GDM1 (cell line): ENCODE results near the gene PYCR2.
A peak's percentile ranks its signal among the peaks of the same experiment; 100 is the strongest.
"Not testable (repeated sequence)": the region's sequence is repeated elsewhere in the genome, so short reads cannot be mapped to it uniquely, and the experiment has no call there.

Source experiments
- DNase-seq: peaks from one replicate; lab custom pipeline; 2025; lab: John Stamatoyannopoulos, UW

PYCR2 gene

DNA sequence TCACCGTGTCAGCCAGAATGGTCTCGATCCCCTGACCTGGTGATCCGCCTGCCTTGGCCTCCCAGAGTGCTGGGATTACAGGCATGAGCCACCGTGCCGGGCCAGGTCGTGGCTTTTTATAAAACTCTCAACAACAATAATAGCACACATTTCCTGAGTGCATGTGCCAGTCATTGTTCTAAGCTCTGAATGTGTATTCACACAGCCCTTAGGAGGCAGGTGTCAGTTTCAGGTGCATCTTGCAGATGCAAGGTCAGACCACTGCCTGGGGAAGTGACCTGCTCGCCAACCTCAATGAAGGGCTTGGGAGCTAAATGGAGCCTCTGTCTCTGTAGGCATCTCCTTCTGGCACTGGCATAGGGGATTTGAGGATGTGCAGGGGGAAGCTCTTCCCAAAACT is 18.5 kb upstream of the PYCR2 start:
- DNase-seq, result no peak

DNA sequence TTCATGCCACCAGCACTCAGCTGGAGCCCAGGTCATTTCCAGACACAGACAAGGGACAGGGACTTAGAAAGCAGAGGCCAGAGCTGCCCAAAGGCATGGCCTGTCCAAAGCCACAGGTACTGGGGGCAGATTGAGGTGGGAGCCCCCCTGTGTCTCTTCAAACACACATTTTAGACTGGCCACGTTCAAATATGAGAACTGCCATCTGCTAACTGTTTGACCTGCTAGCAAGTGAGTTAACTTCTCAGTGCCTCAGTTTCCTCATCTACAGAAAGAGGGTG is 17.8 kb upstream of the PYCR2 start:
- DNase-seq, result no peak

DNA sequence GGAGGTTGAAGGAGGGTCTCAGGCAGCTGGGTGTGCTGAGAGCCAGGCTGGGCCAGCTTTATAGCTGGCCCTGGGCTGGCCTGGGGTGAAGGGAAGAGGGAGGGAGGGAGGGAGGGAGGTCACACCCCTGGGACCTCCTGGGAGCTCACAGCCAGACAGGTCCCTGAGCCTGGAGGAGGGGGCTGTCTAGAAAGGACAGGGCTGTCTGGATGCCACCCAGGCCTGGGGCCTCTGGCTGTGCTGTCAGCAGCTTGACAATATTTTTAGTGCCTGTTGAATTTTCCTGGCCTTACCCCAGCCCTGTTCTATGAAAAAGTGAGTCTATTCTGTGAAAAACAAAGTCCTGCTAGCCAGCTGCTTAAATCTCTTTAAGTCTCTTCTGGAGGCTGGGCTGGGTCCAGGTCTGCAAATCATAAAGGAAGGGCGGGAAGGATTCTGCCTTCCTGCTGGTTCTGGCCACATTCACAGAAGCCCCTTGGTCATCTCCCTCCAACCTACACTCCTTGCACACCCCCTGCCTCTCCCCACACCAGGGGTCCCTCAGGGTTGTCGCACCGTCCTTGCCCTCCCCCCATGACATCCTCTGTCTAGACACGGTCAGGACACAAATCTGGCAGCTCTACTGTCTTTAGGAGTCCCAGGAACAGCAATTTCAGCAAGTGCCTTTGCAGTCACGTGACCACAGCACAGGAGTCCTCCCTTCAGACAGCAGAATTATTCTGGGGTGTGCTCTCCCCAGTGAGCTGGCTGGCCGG is 17.3 kb upstream of the PYCR2 start, which contains the start of gene LEFTY2:
Gene LEFTY2 (minus strand): TSS at position 34 of the 755 bp plus-strand sequence. CDS start 80 bp downstream, outside the sequence.
- no peak for DNase-seq

DNA sequence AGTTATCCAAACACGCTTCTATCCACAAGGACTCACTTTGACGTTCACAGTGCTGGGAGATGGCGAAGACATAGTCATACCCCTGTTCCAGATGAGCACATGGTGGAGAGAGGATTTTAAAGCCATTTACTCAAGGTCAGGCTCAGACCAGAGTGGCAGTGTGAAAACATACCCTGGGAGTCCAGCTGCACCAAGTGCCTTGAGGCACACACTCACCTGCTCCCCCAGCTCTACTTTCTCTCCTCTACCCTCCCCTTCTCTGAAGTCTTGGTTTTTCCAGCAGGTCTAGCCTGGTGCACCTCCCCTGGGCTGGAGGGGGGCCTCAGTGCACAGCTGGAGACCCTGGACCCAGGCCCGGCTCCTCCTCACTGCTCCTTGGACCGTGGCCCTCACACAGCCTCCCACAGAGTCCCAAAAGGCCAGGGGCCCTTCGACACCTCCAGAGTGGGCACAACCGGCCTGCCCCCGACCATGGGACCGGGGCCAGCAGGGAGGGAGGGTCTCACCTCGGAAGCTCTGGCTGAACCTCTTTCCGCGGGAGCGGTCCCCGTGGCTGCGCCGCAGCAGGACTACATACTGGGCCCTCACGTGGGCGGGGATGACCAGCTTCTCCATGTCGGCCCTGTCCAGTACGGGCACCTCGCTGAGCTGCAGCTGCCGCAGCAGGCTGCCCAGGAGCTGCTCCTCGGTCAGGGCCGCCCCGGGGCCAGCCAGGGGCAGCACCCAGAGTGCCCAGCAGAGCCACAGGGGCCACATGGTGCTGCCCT is 16.5 kb upstream of the PYCR2 start:
- DNase-seq, result no peak

DNA sequence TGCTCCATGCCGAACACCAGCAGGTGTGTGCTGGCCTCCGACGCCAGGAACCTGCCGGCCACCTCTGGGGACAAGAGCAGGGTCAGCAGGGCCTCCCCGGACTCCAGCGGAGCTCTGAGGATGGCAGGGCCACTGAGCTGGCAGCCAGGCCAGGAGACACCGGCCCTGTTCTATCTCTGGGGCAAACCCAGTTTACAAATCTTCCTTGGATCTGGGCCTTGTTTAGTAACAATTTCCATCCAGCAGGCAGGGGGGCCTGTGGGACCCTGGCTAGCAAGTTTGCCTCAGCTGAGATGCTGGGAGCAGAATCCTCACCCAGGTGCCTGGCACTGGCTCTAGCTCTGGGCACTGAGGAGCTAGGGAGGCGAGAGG is 15.9 kb upstream of the PYCR2 start:
- not testable (repeated sequence) for DNase-seq

DNA sequence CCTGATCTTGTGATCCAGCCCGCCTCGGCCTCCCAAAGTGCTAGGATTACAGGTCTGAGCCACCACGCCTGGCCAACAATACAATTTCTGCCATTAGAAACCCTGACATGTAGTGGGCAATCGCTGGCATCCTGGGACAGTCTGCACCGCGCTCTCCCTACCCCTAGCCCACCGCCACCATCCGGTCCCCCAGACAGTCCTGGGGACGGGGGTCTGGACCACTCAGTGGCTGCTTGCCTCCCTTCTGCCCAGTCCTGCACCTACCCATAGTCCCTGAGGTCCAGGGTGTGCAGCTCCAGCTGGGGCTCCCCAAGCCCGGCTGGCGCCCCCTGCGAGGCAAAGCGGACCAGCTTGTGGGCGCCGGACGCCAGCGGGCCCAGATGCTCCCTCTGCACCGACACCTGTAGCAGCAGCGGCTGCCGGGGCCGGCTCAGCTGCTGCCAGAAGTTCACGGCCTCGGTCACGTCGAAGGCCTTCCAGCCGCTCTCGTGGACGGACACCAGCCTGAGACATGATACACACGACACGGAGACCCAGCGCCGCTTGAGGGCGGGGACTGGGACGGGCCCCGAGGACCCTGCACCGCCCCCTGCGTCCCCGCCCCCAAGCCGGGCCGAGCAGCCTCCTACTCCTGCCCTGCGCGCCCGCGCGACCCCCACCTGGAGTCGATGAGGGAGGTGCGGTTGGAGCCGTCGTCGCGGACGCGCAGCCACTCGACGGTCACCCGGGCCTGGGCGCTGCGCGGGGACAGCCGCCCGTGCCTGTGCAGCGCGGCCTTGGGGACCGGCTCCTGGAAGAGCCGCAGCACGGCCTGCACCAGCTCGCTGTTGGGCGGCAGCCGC is 15.3 kb upstream of the PYCR2 start:
- DNase-seq, result not testable (repeated sequence)

DNA sequence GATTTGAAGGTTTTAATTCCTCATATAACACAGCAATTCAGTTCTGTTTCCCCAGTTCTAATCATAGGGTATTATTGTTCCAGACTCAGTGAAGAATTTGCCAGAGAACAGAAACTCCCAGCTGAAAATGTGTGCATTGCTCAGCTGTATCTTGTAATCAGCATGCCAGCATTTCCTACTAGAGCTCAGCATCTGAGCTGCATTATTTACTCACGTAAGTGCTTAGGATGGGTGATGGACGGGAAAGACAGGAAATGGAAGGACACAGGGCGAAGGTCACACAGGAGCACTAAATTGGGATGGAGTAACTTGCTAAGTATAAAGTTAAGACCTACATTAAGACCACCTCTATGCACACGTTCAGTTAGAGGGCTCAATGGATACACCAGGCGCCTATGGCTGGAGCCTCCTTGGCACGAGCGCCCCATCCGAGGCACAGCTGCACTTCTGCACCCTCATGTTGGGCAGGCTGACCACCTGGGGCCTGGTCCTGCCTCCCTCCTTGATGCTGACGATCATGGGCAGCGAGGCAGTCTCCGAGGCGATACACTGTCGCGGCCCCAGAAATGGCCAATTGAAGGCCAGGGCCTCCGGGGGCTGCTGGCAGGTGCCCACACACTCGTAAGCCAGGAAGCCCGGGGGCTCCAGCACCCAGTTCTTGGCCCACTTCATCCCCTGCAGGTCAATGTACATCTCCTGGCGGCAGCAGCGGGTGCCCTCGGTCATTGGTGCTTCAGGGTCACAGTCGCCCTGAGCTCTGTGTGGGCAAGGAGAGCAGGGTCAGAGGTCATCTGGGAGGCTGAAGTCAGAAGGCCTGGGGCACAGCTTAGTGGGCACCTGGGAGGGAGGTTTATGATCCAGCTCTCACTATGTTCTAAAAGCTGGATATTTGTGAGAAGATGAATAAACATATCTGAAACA is 13.3 kb upstream of the PYCR2 start:
- DNase-seq, result no peak

DNA sequence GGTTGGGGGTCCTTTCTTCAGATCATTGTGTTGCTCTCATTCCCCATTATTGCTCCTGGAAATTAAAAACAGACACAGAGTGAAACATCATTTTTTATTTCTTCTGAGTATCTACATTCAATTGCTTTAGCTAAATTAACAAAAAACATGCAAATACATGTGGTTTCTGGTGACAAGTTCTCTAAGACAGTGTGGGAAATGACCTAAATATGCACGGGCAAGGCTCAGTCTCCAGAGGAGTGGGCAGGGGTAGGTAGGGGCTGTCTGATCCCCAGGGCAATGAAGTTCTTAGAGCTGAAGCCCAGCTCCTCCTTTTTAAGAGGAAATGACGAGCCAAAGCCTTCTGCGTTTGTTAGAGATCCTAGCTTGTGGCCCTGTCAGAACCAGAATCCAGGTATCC is 12.5 kb upstream of the PYCR2 start:
- DNase-seq, result no peak

DNA sequence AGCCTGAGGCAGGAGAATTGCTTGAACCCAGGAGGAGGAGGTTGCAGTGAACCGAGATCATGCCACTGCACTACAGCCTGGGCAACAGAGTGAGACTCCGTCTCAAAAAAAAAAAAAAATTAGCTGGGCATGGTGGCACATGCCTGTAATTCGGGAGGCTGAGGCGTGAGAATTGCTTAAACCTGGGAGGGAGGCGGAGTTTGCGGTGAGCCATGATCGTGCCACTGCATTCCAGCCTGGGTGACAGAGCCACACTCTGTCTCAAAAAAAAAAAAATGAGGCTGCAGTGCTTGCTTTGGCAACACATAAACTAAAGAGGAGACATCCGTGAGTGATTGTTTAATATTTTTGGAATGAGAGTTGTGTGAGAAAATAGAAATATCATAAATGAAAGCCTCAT is 12.0 kb upstream of the PYCR2 start:
- not testable (repeated sequence) for DNase-seq

DNA sequence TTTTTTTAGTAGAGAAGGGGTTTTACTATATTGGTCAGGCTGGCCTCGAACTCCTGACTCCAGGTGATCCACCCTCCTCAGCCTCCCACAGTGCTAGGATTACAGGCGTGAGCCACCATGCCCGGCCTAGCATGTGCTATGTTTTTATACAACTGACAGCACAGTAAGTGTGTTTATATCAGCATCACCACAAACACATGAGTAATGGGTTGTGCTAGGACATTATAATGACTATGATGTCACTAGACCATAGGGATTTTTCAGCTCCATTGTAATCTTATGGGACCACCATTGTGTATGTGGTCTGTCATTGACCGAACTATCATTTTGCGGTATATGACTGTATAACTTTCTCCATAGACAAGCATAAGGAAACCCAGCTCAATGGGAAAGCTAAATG is 10.7 kb upstream of the PYCR2 start:
- DNase-seq, result no peak

DNA sequence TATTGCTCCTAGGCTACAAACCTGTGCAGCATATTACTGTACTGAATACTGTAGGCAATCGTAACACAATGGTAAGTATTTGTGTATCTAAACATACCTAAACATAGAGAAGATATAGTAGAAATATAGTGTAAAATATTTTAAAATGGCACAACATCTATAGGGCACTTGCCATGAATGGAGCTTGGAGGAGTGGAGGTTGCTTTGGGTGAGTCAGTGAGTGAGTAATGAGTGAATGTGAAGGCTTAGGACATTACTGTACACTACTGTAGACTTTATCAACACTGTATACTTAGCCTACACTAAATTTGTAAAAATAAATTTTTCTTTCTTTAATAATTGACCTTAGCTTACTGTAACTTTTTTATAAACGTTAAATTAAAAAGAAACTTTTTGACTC is 9.0 kb upstream of the PYCR2 start:
- no peak for DNase-seq

DNA sequence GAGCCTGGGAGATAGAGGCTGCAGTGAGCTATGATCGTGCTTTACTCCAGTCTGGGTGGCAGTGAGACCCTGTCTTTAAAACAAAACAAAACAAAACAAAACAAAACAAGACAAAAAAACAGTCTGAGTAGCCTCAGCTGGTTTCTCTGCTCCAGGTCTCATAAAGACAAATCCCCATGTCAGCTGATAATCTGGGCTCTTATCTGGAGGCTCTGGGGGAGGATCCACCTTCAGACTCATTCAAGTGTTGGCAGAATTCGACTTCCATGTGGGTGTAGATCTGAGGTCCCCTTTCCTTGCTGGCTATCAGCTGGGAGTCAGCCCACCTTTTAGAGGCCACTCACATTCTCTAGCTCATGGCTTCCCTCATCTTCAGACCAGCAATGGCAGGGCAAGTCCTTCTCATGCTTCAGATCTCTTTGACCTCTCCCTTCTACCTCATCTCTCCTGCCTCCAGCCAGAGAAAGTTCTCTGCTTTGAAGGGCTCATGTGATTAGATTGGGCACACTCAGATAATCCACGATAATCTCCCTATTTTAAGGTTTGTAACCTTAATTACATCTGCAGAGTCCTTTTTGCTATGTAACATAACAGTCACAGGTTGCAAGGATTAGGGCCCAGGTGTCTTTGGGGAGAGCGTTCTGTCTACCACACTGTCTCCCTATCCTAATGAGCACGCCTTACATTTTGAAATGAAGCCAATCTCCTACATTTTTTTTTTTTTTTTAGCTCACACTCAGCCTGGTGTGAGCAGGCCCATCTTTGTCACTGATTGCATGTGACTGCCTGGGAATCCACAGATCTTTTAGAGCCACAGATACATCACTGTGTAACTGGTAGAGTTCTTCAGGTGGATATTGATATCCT is 7.5 kb upstream of the PYCR2 start:
- DNase-seq, result no peak

DNA sequence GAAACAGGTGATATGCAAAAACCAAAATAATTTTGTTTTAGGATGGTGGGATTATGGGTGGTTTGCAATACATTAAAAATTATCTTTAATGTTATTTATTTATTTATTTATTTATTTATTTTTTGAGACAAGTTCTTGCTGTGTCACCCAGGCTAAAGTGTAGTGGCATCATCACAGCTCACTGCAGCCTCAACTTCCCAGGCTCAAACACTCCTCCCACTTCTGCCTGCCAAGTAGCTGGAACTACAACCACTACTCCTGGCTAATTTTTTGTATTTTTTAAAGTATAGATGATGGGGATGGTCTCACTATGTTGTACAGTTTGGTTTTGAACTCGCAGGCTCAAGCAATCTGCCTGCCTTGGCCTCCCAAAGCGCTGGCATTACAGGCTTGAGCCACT is 6.5 kb upstream of the PYCR2 start:
- DNase-seq, result no peak

DNA sequence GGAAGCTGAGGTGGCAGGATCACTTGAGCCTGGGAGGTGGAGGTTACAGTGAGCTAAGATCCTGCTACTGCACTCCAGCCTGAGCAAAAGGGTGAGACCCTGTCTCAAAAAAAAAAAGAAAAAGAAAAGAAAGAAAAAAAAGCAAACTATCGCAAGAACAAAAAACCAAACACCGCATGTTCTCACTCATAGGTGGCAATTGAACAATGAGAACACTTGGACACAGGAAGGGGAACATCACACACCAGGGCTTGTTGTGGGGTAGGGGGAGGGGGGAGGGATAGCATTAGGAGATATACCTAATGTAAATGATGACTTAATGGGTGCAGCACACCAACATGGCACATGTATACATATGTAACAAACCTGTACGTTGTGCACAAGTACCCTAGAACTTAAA is 5.4 kb upstream of the PYCR2 start:
- DNase-seq, result not testable (repeated sequence)

DNA sequence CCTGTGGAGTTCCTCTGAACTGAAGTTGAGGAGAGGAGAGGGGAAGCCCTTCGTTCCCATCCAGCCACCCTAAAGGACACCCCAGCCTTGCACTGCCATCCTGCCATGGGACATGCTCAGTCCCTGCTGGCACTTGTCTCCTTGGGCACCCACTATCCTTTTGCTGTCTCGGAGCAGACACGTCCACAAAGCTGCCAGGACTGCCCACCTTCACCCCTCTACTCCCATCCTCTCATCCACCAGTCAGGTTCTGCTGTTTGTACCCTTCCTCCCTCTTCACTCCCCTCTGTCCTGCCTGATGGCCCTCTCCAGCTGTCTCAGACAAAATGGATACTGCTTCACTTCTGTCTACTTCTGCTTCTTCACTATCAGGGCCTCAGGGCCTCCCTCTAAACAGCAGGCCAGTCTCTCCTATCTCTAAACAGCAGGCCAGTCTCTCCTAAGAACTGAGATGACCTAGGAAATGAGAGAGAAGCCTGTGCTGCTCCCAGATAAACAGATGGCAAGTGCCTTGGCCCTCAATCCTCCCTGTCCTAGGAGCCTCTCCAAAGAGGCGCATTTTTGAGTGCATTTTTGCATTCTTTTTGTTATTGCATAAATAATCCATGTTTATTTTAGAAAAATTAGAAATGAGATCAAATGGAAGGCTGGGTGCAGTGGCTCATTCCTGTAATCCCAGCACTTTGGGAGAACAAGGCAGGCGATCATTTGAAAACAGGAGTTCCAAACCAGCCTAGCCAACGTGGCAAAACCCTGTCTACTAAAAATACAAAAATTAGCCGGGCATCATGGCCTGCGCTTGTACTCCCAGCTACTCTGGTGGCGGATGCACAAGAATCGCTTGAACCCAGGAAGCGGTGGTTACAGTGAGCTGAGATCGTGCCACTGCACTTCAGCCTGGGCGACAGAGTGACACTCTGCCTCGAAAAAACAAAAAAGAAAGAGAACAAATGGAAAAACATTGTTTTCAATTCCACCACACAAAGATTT is 4.4 kb upstream of the PYCR2 start:
- peak; percentile 34 for DNase-seq

DNA sequence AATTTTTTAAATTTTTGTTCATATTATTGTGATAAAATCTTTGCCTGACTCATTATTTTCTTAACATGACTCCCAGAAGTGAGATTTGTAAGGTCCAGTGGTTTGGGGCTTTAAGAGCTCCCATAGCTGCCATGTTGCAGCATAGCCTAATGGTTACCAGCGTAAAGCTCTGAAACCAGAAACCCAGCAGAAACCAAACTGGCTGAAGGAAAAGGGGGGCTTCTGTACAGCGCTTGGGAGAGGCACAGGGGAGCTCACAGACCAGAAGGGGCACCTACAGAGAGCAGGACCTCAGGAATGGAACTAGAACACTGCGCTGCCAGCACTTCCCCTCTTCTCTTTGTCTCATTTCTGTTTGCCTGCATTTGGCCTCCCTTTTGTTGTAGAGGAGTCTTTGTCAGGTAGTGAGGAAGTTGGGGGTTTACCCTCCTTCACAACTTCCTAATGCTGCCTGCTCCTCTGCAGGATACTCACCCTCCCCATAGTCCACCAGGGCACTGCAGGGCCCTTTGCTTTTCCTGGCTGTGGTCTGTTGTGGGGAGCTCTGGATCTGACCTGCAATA is 2.6 kb upstream of the PYCR2 start:
- DNase-seq, result peak; percentile 42

DNA sequence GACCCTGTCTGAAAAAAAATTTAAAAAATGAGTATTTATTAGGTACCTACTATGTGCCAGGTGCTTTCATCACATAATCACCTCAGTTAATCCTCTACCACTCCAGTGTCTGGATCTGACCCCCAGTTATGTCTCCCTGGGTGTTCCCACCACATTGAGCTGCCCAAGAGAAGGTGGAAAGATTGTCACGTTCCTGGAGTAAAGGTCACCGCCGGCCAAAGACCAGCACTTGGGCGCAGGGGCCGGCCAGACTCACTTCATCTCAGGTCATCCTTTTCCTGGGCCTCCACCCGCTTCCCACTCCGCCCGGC is 714 bp downstream of the PYCR2 start:
- DNase-seq, result no peak

DNA sequence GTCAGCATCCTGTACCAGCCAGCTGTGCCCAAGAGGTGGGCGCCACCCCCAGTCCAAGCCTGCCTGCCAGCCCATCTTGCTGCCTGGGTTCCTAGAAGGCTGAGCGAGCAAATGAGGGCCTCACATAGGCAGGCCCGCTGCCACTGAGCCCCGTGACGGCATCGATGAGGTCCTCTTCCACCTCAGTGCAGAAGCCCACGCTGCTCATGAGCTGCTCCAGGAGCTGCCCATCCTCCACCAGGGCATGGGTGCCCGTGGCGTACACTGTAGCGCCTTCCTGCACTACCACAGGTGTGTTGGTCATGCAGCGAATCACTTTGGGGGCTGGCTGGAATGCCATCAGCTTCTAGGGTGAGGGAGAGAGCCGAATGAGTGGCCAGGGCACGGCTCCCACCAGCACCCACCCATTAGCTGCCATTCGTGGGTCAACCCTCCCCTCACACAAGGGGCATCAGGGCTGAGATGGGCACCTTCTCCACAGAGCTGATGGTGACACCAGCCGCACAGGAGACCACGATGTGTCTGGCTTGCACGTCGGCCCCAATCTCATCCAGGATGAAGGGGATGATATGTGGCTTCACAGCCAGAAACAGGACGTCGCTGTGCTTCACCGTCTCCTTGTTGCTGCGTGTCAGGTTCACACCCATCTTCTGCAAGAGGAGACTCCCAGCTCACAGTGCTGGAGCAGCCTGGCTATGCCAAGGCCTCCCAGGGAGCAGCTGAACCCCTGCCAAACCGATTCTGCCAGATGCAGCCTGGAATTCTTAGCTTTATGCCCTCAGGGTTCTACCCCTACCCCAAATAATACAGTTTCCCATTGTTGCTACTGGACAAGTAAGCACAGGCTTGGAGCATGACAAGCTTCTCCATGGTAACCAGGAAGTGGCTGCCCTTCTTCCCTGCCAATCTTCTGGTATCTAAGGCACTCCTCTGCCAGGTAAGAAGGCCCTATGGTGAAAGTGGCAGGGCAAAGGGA is 2.0 kb downstream of the PYCR2 start:
- no peak for DNase-seq
